GM23338 (cell line): ENCODE data around the gene GRIK2. TPM values are rescaled to one million over a fixed set of nuclear protein-coding genes. Genes with fewer than 3 reads are reported as not detected.

Source experiments
- ATAC-seq: fragments of 200-7000 bp; cut with Tn5 transposase; 3 replicates; pipeline ENCODE4 v1.9.1; 2020
- DNase-seq: peaks from one replicate; pipeline ENCODE4 v3.0.0-alpha.2; 2015; ENCODE audit warnings: low spot score
- H2AFZ ChIP-seq: fragments of 200-600 bp; sonication (generic); 2 replicates; pipeline ENCODE4 v1.8.0; 2016; ENCODE audit warnings: antibody characterized with exemption, mild to moderate bottlenecking, moderate library complexity
- H3F3A ChIP-seq: fragments of 200-600 bp; sonication (generic); replicated peaks from 2 replicates; pipeline ENCODE4 v1.8.0; 2017; ENCODE audit warnings: antibody characterized with exemption, mixed run types, low read depth
- H3K27ac ChIP-seq: fragments of 200-600 bp; sonication (generic); 2 replicates; pipeline ENCODE4 v1.6.1; 2016; ENCODE audit warnings: low read depth
- H3K27me3 ChIP-seq: fragments of 200-600 bp; sonication (generic); 2 replicates; pipeline ENCODE4 v1.8.0; 2016; ENCODE audit warnings: mild to moderate bottlenecking, mixed run types, moderate library complexity; ENCODE audit not compliant: insufficient read depth
- H3K36me3 ChIP-seq: fragments of 200-600 bp; sonication (generic); 2 replicates; pipeline ENCODE4 v1.8.0; 2016; ENCODE audit warnings: mild to moderate bottlenecking; ENCODE audit not compliant: insufficient read depth
- H3K4me1 ChIP-seq: fragments of 200-600 bp; sonication (generic); 2 replicates; pipeline ENCODE4 v1.8.0; 2016; ENCODE audit warnings: mild to moderate bottlenecking, moderate library complexity; ENCODE audit not compliant: insufficient read depth
- H3K4me2 ChIP-seq: fragments of 200-600 bp; sonication (generic); 2 replicates; pipeline ENCODE4 v1.7.1; 2017; ENCODE audit warnings: mixed run types
- H3K4me3 ChIP-seq: fragments of 200-600 bp; sonication (generic); 2 replicates; pipeline ENCODE4 v1.6.1; 2016; ENCODE audit warnings: mixed run types
- H3K79me2 ChIP-seq: fragments of 200-600 bp; sonication (generic); replicated peaks from 2 replicates; pipeline ENCODE4 v1.8.0; 2017; ENCODE audit warnings: mild to moderate bottlenecking; ENCODE audit not compliant: insufficient read depth
- H3K9me2 ChIP-seq: fragments of 200-600 bp; sonication (generic); 2 replicates; pipeline ENCODE4 v1.8.0; 2017; ENCODE audit not compliant: insufficient read depth
- H4K20me1 ChIP-seq: fragments of 200-600 bp; sonication (generic); replicated peaks from 2 replicates; pipeline ENCODE4 v1.8.0; 2017; ENCODE audit warnings: mild to moderate bottlenecking; ENCODE audit not compliant: insufficient read depth
- H3K27ac Mint-ChIP-seq: 2 replicates; pipeline ENCODE4 v1.8.0; 2020; ENCODE audit warnings: inconsistent platforms, mild to moderate bottlenecking, moderate library complexity, mixed read lengths
- H3K27me3 Mint-ChIP-seq: 3 replicates; pipeline ENCODE4 v1.8.0; 2022; ENCODE audit warnings: low read depth, mild to moderate bottlenecking, moderate library complexity, mixed read lengths, inconsistent platforms; ENCODE audit not compliant: insufficient read depth, poor library complexity
- H3K36me3 Mint-ChIP-seq: 3 replicates; pipeline ENCODE4 v1.8.0; 2021; ENCODE audit warnings: low read depth, mild to moderate bottlenecking, inconsistent platforms, moderate library complexity, mixed read lengths
- H3K4me1 Mint-ChIP-seq: 3 replicates; pipeline ENCODE4 v1.8.0; 2020; ENCODE audit warnings: mild to moderate bottlenecking, inconsistent platforms, mixed read lengths
- H3K4me3 Mint-ChIP-seq: 3 replicates; pipeline ENCODE4 v1.8.0; 2021; ENCODE audit warnings: moderate library complexity, mild to moderate bottlenecking, inconsistent platforms, mixed read lengths
- H3K9me3 Mint-ChIP-seq: 3 replicates; pipeline ENCODE4 v1.8.0; 2020; ENCODE audit warnings: moderate library complexity, mild to moderate bottlenecking, inconsistent platforms, mixed read lengths
- CREB1 ChIP-seq: fragments of 250-450 bp; sonication (Bioruptor Pico); IDR thresholded peaks from 2 replicates; pipeline ENCODE4 v1.5.0; 2020; ENCODE audit warnings: low read depth, mild to moderate bottlenecking, moderate library complexity
- CTCF ChIP-seq, 2 experiments: fragments of 200-600 bp in 1 of 2; sonication (generic) in 1 of 2; conservative IDR thresholded peaks; 2 replicates each; pipeline versions ENCODE4 v1.5.1 to v1.6.1; 2016 to 2017; ENCODE audit warnings: antibody characterized with exemption in 2 of 2, low read depth in 2 of 2, mild to moderate bottlenecking in 2 of 2, moderate library complexity in 1 of 2
- ETS1 ChIP-seq: IDR thresholded peaks from 2 replicates; pipeline ENCODE4 v1.6.1; 2016; ENCODE audit warnings: antibody characterized with exemption
- EZH2 ChIP-seq: fragments of 200-600 bp; sonication (generic); IDR thresholded peaks from one replicate; pipeline ENCODE4 v1.8.0; 2017; ENCODE audit warnings: antibody characterized with exemption, mild to moderate bottlenecking, low read depth; ENCODE audit not compliant: unreplicated experiment
- EZH2phosphoT487 ChIP-seq: fragments of 200-600 bp; sonication (generic); IDR thresholded peaks from one replicate; pipeline ENCODE4 v1.8.1; 2018; ENCODE audit warnings: antibody characterized with exemption; ENCODE audit not compliant: unreplicated experiment
- JUNB ChIP-seq: IDR thresholded peaks from one replicate; pipeline ENCODE4 v1.6.1; 2016; ENCODE audit warnings: antibody characterized with exemption; ENCODE audit not compliant: unreplicated experiment
- NANOG ChIP-seq: IDR thresholded peaks from 2 replicates; pipeline ENCODE4 v1.6.1; 2016; ENCODE audit warnings: antibody characterized with exemption, borderline replicate concordance
- POLR2AphosphoS5 ChIP-seq: IDR thresholded peaks from 2 replicates; pipeline ENCODE4 v1.6.1; 2016; ENCODE audit warnings: antibody characterized with exemption, low read depth
- STAT1 ChIP-seq: IDR thresholded peaks from one replicate; pipeline ENCODE4 v1.6.1; 2016; ENCODE audit warnings: antibody characterized with exemption; ENCODE audit not compliant: unreplicated experiment
- ZNF114 ChIP-seq: fragments of 250-450 bp; sonication (Bioruptor Pico); IDR thresholded peaks from 2 replicates; pipeline ENCODE4 v1.5.0; 2020; ENCODE audit warnings: mild to moderate bottlenecking, moderate library complexity
- ZNF331 ChIP-seq: fragments of 250-450 bp; sonication (Bioruptor Pico); IDR thresholded peaks from 2 replicates; pipeline ENCODE4 v1.5.0; 2020; ENCODE audit warnings: low read depth, mild to moderate bottlenecking, moderate library complexity
- polyA plus RNA-seq: library from polyadenylated mRNA; unstranded; fragments of >200 nt; fragmentation: Nextera tagmentation; extraction: Ambion mirVana; gene quantifications from 2 replicates; pipeline ENCODE4 v1.2.1, GENCODE V29; 2016
- total RNA-seq: library from RNA; depleted of rRNA; stranded (reverse); fragments of >200 nt; shearing (Covaris generic); gene quantifications from 2 replicates; pipeline ENCODE4 v1.2.3, GENCODE V29; 2014
- TF ChIP-seq, protein P1 (sequence below): fragments of 250-450 bp; sonication (Bioruptor Pico); IDR thresholded peaks from 2 replicates; pipeline ENCODE4 v1.5.0; 2020; ENCODE audit warnings: mild to moderate bottlenecking, moderate library complexity

The GRIK2 gene
- total and polyA plus RNA-seq, 2 experiments from 2014 or later: 0.73 to 3.0 TPM

DNA sequence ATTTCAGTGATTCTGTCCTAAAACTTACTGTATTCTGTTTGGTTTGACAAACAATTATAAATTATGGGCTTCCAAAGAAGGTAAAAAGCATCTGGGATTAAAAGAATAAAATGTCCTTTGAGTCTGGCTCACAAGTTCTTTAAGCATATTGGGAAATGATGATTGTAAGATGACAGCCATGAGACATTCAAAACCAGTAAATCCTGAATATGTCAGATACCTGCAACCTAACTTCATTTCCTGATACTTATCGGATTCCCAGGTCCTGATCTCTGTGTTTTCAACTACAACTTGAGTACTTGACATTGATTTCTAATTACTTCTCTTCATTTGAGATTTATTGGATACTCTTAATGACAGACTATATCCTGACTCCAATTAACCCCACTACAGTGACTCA lies 446.6 kb downstream of the GRIK2 start (continued):
- TF ChIP-seq CTCF (conservative IDR thresholded peaks at IDR 0.05; ENCODE audit: low read depth in 2 of 2) (no peak), EZH2phosphoT487 (no peak)

GRCh38 chr6:101845172-101845571 lies 451.7 kb downstream of the GRIK2 start:
- Histone ChIP-seq H2AFZ (no peak overlapping the region), H3K36me3 (no peaks in the 10 kb centered on the region), H4K20me1 (no peaks in the 10 kb centered on the region), H3K4me1 (peaks cover 33% of the 10 kb centered on the region), H3K4me2 (no peak overlapping the region), H3K79me2 (no peaks in the 10 kb centered on the region), H3K9me2 (no peaks in the 10 kb centered on the region), H3K27me3 (no peaks in the 10 kb centered on the region), H3K27ac (no peak overlapping the region), H3F3A (no peaks in the 10 kb centered on the region), H3K4me3 (no peak overlapping the region)
- Mint-ChIP-seq H3K27ac (no peak overlapping the region), H3K4me1 (peaks cover 33% of the 10 kb centered on the region), H3K4me3 (no peak overlapping the region), H3K36me3 (no peaks in the 10 kb centered on the region), H3K9me3 (no peaks in the 10 kb centered on the region; the same call in 2 of the 3 replicates), H3K27me3 (peaks cover 2% of the 10 kb centered on the region)
- ATAC-seq: no peak
- no peak for DNase-seq
- TF ChIP-seq JUNB (no peak), EZH2 (no peak), CREB1 (CRISPR knock-in tag) (no peak), ZNF331 (no peak), NANOG (no peak), ETS1 (no peak), POLR2AphosphoS5 (no peak), STAT1 (no peak), EZH2phosphoT487 (no peak), CTCF (conservative IDR thresholded peaks at IDR 0.05; ENCODE audit: low read depth in 2 of 2) (no peak), ZNF114 (CRISPR knock-in tag) (no peak)
- TF ChIP-seq, protein P1, sequence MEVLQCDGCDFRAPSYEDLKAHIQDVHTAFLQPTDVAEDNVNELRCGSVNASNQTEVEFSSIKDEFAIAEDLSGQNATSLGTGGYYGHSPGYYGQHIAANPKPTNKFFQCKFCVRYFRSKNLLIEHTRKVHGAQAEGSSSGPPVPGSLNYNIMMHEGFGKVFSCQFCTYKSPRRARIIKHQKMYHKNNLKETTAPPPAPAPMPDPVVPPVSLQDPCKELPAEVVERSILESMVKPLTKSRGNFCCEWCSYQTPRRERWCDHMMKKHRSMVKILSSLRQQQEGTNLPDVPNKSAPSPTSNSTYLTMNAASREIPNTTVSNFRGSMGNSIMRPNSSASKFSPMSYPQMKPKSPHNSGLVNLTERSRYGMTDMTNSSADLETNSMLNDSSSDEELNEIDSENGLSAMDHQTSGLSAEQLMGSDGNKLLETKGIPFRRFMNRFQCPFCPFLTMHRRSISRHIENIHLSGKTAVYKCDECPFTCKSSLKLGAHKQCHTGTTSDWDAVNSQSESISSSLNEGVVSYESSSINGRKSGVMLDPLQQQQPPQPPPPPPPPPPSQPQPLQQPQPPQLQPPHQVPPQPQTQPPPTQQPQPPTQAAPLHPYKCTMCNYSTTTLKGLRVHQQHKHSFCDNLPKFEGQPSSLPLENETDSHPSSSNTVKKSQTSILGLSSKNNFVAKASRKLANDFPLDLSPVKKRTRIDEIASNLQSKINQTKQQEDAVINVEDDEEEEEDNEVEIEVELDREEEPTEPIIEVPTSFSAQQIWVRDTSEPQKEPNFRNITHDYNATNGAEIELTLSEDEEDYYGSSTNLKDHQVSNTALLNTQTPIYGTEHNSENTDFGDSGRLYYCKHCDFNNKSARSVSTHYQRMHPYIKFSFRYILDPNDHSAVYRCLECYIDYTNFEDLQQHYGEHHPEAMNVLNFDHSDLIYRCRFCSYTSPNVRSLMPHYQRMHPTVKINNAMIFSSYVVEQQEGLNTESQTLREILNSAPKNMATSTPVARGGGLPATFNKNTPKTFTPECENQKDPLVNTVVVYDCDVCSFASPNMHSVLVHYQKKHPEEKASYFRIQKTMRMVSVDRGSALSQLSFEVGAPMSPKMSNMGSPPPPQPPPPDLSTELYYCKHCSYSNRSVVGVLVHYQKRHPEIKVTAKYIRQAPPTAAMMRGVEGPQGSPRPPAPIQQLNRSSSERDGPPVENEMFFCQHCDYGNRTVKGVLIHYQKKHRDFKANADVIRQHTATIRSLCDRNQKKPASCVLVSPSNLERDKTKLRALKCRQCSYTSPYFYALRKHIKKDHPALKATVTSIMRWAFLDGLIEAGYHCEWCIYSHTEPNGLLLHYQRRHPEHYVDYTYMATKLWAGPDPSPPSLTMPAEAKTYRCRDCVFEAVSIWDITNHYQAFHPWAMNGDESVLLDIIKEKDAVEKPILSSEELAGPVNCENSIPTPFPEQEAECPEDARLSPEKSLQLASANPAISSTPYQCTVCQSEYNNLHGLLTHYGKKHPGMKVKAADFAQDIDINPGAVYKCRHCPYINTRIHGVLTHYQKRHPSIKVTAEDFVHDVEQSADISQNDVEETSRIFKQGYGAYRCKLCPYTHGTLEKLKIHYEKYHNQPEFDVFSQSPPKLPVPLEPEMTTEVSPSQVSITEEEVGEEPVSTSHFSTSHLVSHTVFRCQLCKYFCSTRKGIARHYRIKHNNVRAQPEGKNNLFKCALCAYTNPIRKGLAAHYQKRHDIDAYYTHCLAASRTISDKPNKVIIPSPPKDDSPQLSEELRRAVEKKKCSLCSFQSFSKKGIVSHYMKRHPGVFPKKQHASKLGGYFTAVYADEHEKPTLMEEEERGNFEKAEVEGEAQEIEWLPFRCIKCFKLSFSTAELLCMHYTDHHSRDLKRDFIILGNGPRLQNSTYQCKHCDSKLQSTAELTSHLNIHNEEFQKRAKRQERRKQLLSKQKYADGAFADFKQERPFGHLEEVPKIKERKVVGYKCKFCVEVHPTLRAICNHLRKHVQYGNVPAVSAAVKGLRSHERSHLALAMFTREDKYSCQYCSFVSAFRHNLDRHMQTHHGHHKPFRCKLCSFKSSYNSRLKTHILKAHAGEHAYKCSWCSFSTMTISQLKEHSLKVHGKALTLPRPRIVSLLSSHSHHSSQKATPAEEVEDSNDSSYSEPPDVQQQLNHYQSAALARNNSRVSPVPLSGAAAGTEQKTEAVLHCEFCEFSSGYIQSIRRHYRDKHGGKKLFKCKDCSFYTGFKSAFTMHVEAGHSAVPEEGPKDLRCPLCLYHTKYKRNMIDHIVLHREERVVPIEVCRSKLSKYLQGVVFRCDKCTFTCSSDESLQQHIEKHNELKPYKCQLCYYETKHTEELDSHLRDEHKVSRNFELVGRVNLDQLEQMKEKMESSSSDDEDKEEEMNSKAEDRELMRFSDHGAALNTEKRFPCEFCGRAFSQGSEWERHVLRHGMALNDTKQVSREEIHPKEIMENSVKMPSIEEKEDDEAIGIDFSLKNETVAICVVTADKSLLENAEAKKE (CRISPR knock-in tag): no peak
